HG02870 (cell line): ENCODE measurements around the gene YTHDC1.

ENCODE experiments used
- ATAC-seq: cut with Tn5 transposase; IDR thresholded peaks from one replicate; pipeline ENCODE4 v1.9.1; 2021; ENCODE audit warnings: mild to moderate bottlenecking, moderate library complexity; ENCODE audit not compliant: unreplicated experiment

YTHDC1 gene

DNA sequence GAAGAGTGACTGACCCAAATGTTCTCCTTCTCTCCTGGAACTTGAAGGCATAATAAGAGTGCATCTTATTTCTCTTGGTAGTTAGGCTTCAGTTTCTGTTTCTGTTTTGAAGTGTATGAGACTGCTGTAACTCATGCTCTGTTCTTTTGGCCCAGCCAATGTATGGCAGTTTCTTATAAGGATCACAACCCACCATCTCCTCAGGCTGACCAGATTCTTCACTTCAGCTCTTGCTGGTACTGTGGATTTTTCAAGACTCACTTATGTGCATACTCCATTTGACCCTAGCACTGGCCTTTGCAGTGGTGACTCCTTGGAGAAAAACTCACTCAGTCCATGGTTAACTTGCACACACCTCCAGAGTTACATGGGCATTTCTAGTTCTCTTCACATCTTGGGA lies 9.6 kb upstream of the YTHDC1 start:
- peak; percentile 80 for ATAC-seq

DNA sequence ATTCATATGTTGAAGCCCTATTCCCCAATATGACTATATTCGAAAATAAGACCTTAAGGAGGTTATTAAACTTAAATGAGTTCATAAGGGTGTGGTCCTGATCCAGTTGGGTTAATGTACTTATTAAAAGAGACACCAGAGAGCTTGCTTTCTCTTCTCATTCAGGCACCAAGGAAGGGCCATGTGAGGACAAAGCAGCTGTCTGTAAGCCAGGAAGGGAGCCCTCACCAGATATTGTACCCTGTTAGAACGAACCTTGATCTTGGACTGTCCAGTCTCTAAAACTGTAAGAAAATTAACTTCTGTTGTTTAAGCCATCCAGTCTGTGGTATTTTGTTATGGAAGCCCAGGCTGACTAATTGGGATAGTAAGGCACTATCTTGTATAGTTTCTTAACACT lies 9.1 kb upstream of the YTHDC1 start:
- ATAC-seq = no peak

DNA sequence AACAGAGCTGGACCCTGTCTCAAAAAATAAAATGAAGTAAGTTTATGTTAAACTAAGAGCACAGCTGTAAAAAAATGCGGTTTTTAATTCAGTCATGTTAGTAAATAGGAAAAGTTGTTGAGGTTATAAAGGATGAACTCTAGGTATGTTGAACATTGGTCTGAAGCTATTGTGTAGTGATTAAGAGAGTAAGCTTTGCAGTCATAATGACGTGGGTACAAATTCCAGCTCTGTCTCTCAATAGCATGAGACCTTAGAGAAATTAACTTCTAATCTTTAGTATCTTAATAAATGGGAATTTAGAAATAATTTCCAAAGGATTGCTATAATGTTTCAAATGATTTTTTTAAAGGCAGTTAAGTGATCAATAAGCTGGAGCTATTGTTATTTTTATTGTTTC lies 2.9 kb upstream of the YTHDC1 start:
- ATAC-seq = no peak

DNA sequence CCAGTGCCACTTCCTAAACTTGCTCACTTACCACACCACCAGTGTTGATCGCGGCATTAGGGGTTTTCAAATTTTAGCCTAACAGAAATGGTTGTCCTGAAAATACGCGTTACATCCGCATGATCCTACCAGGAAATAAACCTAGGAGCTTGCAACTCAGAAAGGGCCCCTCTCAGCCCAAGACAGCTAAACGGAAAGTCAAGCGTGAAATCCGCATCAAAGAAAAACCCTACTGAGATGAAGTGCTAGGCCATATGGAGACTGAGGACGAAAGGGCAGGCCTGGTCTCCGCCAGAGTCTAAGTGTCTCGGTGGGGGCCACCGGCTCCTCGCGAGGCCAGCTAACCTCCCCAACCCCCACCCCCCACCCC lies 626 bp downstream of the YTHDC1 start:
- ATAC-seq = peak; percentile 9

DNA sequence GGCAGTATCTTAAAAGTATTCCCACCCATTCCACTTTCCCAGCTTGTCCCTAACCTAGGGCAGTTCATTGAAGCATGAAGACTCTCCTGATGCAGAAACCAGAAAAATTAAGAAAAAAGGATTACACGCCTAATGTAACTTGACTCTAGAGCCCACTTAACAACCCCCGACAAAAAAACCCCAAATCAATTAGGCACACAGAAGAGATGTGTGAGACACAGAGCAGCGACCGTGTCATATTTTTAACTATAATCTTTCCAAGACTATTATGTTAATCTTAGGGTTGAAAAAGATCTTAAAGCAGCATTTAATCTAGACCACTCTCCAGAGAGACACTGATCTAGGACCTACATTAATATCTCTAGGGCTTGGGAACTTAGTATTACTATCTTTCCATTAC lies 1.3 kb downstream of the YTHDC1 start:
- ATAC-seq = no peak

DNA sequence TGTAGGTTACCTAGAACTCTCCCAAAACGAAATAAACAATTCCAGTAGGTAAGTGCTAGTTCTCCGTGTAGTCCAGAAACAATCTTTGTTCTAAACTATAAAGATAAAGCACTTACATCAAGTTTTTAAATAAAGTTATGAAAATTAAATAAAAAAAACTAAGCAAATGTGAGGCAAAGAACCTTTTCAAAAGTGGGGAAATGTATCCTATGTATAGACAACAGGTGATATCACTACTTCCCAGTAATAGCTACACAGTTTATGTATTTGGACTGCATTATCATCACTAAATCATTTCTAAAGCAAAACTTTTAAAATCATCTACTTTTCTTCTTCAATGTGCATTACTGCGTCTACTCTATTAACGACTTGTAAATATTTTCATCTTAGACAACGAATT lies 2.0 kb downstream of the YTHDC1 start:
- ATAC-seq = no peak

DNA sequence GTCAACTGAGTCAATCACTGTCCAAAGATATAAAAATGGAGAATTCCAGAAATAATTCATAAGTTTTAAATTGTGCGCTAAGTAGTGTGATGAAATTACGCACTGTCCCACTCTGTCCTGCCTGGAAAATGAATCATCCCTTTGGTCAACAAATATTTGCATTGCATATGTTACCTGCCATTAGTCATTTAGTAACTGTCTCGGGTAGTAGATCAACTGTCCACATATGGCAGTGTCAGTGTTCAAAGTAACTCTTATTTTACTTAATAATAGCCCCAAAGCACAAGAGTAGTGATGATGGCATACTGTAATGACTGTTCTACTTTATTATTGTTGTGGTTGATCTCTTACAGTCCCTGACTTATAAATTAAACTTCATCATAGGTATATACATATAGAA lies 3.4 kb downstream of the YTHDC1 start:
- no peak for ATAC-seq

DNA sequence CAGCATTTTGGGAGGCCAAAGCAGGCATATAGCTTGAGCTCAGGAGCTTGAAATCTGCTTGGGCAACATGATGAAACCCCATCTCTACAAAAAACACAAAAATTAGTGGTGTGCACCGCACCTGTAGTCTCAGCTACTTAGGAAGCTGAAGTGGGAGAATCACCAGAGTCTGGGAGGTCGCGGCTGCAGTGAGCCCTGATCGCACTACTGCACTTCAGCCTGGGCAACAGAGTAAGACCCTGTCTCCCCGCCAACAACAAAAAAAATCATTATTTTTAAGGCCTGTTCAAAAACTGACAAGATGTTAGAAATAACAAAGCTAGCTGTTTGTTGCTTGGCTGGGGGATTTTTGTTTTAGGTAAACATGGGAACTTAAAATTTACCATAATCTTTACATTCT lies 5.1 kb downstream of the YTHDC1 start:
- no peak for ATAC-seq

DNA sequence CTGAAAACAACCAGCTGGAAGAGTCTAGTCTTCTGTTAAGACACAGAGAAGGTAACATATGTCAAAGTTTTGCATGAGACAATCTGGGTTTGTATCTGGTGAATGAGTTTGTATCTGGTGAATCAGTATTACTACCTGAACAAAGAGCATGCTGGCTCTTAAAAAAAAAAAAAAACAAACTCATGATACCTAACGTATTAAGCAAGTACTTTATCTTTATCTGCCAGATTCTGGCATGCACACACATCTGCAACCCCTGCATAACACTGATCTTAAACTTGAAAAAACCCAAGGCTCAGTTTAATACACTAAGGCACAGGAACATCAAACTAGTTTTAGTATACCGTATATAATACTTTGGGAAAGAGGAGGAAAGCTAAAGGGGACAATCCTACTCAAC lies 5.8 kb downstream of the YTHDC1 start:
- ATAC-seq = no peak

DNA sequence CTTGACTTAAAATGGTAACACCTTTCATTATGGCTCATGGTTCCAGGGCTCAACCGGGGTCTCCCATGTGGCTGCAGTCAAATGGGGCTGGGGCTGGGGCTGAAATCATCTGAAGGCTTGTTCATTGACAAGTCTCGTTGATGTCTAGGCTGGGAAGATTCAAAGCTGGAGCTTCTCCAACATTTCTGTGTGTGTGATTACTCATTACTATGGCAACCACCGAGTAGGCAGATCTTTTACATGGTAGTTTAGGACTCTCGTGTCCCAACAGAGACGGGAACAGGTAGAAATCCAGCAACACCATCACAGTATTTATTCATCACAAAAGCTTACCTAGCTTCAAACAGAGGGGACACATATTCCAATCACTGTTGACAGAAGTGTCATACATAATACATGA lies 7.8 kb downstream of the YTHDC1 start:
- ATAC-seq = no peak

DNA sequence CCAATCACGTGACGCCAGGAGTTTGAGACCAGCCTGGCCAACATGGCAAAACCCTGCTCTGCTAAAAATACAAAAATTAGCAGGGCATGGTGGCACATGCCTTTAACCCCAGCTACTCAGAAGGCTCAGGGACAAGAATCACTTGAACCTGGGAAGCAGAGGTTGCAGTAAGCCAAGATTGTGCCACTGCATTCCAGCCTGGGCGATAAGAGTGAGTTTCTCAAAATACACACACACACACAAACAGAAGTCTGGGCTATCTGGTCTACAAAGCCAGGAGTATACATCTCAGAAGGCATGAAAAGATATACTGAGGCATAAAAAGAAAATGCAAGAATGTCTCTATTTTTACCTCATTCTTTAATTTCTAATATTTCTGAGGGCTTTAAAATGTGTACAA lies 11.3 kb downstream of the YTHDC1 start:
- ATAC-seq = no peak

DNA sequence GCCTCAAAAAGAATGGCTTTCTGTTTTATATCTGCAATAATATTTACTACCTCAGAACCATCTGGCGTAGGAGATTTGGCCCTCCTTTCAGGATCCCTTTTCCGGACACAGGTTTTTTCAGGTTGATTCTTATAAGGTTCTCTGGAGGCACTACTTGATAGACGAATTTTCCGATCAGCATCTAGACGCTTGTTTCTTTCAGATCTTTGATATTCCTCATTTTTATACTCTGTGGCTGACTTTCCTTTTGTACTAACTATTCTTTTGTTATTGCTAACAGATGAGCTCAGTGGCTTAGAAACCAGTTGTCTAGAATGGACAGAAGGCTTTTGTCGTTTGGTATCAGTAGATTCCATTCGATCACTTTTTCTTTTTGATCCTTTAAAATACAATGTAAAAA lies 12.4 kb downstream of the YTHDC1 start:
- ATAC-seq = no peak

DNA sequence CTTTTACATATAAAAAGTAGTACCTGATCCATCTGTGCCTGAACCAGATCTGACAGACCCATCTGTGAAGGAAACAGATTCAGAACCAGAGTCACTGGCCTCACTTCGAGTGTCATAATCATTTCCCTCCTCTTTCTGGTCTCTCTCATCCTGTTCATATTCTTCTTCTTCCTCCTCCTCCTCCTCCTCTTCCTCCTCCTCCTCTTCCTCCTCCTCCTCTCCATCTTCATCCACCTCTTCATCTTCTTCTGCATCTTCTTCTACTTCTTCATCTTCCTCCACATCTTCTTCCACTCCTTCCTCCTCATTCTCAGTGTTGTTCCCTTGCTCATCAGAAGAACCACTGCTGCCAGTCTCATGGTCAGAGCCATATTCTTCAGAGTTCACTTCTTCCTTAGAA lies 12.9 kb downstream of the YTHDC1 start:
- ATAC-seq = no peak

DNA sequence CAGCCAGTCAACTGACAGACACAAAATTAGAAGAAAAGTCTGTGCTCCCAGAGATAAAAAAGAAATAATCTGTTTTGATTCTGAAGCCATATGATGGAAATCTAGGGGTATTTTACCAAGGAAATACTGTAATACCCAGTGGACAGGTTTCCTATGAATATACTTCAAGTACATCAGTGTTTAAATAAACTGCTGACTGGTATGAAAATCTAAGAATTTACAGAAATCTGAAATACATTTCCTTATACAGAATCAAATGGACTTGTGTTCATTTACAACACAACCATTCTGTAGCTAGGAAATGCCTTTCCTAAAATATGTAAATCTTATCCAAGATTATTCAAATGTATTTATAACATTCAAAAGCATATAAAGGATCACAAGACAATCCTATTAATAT lies 13.4 kb downstream of the YTHDC1 start:
- ATAC-seq = no peak

DNA sequence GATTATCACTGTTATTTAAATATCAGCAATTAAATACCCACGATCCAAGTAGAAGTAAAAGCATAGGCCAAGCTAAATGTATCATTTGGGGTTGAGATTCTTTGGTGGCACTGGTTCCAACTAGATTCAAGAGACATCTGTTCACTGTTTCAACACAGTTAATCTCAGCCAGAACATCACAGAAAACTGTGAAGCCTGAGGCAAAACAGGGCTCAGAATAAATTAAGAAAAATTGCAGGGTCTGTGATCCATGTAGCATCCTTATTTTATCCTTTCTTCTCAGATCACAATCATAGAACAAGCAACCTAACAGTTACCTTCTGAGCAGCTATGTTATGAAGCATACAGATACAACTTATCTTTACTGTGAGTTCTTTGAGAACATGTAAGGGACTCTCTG lies 23.7 kb downstream of the YTHDC1 start:
- ATAC-seq = no peak

DNA sequence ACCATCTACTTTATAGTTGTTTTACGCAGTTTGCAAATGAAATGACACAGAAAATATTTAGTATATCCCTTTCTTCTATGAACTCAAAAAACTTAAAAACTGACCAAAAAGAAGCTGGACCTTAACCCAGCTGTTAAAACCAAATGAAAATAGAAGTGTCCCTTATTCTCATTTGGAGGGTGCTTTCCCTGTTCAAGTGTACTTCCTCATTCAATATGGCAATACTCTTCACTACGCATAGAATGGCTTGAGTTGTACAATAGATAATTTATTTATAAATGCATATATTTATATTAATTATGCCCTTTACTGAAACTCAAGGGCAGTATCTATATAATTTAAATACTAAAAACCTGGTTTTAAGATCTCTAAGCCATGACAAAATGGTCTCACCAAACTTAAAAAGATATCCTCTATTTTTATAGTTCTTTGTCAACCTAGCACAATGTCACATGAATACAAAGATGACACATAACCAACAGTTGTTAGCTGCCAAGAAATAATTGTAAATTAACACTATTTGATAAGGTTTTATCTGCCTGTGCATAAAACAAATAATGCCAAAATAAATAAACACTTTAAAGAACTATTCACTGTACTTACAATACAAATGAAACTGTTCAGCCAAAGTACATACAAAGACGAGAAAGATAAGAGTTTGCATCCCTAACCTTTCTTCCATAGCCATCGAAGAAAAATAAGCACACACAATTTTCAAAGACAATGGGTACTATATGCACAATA lies 25.2 kb downstream of the YTHDC1 start:
- no peak for ATAC-seq

DNA sequence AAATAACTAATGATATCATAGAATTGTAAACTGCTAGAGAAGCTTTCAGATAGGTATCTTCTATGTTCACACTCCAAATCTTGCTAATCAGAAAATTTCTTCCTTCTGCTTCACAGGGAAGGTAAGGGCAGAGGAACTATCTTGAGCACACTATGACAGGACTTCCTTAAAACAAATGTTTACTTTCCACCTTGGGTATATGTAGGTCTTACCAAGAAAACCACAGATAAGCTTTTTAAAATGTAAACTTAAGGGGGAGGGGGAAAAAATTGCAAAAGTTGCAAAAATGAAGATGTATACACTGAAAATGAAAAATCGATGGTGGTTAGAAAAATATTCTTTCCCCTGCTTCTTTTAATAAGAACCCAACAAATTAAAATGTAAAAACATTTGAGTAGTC lies 30.9 kb downstream of the YTHDC1 start:
- ATAC-seq = no peak

DNA sequence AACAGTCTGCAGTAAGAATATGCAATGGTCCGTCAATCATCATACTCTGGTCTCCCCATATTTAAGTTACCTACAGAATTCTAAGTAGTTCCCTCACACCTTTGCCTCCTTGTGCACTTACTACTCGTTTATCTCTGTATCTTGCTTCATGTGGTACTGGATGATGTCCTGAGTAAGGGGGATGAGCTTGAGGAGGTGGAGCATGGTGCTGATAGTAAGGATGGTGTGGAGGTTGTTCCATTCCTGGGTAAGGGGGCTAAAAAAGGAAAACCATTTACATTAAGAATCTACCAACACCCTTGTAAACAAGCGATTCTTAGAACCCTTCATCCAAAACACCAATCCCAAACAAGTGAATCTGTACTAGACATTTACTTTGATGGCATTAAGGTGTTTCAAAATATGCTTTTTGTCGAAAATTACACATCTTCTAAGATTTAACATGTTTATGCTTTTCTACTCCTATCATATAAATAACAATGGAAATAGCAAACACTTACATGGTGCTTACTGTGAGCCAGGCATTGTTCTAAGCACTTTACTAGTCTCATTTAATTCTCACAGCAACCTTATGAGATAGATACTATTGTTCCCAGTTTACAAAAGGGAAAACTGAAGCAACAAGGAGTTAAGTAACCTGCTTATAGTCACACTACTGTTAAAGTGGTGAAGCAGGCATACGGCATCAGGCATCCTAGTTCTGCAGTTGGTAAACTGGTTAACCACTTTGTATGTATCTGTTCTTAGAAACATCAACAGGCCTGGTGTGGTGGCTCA lies 33.5 kb downstream of the YTHDC1 start:
- ATAC-seq = no peak

DNA sequence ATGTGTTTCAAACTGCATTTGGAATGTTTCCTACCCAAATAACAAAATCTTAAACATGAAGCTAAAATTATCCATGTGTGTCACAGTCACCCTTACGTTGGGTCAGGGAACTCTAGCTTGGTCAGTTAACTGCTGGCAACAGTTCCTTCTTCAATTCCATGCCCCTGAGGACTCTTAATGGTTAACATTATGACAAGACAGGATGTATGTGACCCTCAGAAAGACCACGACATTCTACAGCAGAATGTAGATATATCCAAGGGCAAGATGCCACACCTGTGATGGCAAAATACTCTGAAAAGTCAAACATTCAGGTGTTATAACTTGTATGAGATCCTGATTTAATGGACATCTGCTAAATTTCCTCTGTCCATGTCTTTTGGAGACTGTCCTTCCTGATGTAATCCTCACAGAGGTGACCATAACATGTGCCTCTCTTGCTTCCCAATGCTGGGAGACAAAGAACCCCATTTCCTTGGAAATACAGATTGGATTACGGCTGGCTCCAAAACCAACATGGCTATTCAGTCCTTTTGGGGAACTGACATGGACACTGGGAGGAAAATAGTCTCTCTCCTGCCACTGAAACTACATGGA lies 39.1 kb downstream of the YTHDC1 start:
- no peak for ATAC-seq

DNA sequence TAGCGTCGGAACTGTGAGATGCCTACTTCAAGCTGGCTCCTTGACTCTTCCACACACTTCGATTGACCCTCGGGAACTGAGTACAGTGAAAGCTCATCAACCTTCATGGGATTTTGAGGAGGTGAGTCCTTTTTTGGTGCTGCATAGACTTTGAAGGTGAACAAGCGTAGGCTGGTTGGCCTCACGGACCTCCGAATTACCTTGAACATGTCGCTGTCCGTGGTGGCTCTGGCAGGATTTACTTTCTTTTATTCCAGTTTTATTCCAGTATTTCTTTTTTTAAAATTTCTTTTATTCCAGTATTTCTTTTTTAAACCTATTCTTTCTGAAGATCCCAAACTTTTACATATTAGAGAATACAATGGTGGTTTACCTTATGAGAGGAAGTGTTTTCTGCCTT lies 45.2 kb downstream of the YTHDC1 start:
- ATAC-seq = no peak

DNA sequence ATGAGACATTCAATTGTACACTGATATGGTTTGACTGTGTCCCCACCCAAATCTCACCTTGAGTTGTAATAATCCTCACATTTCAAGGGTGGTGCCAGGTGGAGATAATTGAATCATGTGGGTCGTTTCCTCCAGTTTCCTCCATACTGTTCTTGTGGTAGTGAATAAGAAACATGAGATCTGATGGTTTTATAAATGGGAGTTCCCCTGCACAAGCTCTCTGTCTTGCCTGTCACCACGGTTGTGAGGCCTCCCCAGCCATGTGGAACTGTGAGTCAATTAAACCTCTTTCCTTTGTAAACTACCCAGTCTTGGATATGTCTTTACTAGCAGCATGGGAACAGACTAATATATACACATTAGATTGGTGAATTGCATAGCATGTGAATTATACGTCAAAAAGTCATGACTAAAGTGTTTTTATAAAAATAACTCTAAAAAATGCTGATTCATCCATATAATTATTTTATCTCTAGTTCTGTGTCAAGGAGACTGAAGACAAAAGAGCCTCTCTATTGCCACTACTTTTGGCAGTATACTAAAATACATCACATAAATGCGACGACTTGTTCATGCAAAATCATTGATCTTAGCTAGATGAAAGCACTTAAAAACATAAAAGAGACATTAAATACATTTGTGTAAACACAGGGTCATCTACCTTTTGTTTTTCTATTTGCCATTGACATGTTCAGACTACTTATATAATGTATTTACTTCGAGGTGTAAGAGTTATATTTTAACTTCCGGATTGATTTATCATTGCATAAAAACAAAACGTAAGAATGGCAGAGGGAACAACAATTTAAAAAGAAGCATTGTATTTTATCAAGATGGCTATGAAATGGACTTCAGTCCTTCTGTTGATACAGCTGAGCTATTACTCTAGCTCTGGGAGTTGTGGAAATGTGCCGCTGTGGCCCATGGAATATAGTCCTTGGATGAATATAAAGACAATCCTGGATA lies 50.1 kb downstream of the YTHDC1 start:
- ATAC-seq = no peak
